CD4-positive, alpha-beta memory T cell (primary cell): Measurements from ENCODE around the gene TRMT2A. TPM values are rescaled to one million over a fixed set of nuclear protein-coding genes. Genes with fewer than 3 reads are reported as not detected.

Experiments used
- CTCF ChIA-PET: fragments of 350-600 bp; sonication (Branson Sonifier 250); formaldehyde crosslinking; loops from one replicate; lab custom pipeline; 2021; ENCODE audit warnings: inconsistent platforms; ENCODE audit not compliant: partially characterized antibody; lab: Charles Lee
- POLR2A ChIA-PET: fragments of 350-600 bp; sonication (Branson Sonifier 250); formaldehyde crosslinking; loops from one replicate; lab custom pipeline; 2021; ENCODE audit not compliant: partially characterized antibody; lab: Charles Lee
- DNase-seq, 5 donors: peaks; one replicate each; pipeline versions ENCODE4 v3.0.0 to v3.0.0-alpha.2; 2020 to 2022; ENCODE audit warnings: mixed read lengths in 1 of 5
- H3K27ac ChIP-seq: one replicate; pipeline ENCODE4 v1.7.0; 2013; ENCODE audit warnings: low read depth, low read length
- H3K27me3 ChIP-seq: 2 replicates; pipeline ENCODE4 v1.7.0; 2013; ENCODE audit warnings: mild to moderate bottlenecking, low read length, moderate library complexity; ENCODE audit not compliant: insufficient read depth
- H3K36me3 ChIP-seq: 2 replicates; pipeline ENCODE4 v1.7.0; 2013; ENCODE audit warnings: mild to moderate bottlenecking, low read length, moderate library complexity; ENCODE audit not compliant: insufficient read depth
- H3K4me1 ChIP-seq: 2 replicates; pipeline ENCODE4 v1.7.0; 2013; ENCODE audit warnings: mild to moderate bottlenecking, low read length, moderate library complexity; ENCODE audit not compliant: insufficient read depth
- H3K4me3 ChIP-seq, 2 donors: one replicate each; pipeline ENCODE4 v1.7.0; 2013; ENCODE audit warnings: low read length in 2 of 2, mild to moderate bottlenecking in 1 of 2
- H3K9me3 ChIP-seq, 2 donors: one replicate each; pipeline ENCODE4 v1.7.0; 2013; ENCODE audit warnings: low read length in 2 of 2, control low read depth in 1 of 2; ENCODE audit not compliant: control insufficient read depth in 1 of 2
- H3K27ac Mint-ChIP-seq, 7 donors: one replicate each; pipeline ENCODE4 v1.8.0; 2020 to 2021; ENCODE audit warnings: mixed read lengths in 7 of 7, mild to moderate bottlenecking in 6 of 7, inconsistent platforms in 3 of 7, moderate library complexity in 3 of 7
- H3K27me3 Mint-ChIP-seq, 2 donors: one replicate each; pipeline ENCODE4 v1.8.0; 2020 to 2021; ENCODE audit warnings: mixed read lengths in 2 of 2
- H3K36me3 Mint-ChIP-seq, 2 donors: one replicate each; pipeline ENCODE4 v1.8.0; 2020 to 2021; ENCODE audit warnings: mixed read lengths in 2 of 2, inconsistent platforms in 1 of 2, mild to moderate bottlenecking in 1 of 2
- H3K4me1 Mint-ChIP-seq, 4 donors: one replicate each; pipeline ENCODE4 v1.8.0; 2020 to 2021; ENCODE audit warnings: mixed read lengths in 4 of 4, mild to moderate bottlenecking in 1 of 4
- H3K4me3 Mint-ChIP-seq, 8 donors: one replicate each; pipeline ENCODE4 v1.8.0; 2020 to 2021; ENCODE audit warnings: mixed read lengths in 8 of 8, mild to moderate bottlenecking in 7 of 8, moderate library complexity in 6 of 8, inconsistent platforms in 3 of 8
- H3K9me3 Mint-ChIP-seq, 8 donors: one replicate each; pipeline ENCODE4 v1.8.0; 2020 to 2021; ENCODE audit warnings: mixed read lengths in 8 of 8, mild to moderate bottlenecking in 5 of 8, inconsistent platforms in 3 of 8, moderate library complexity in 1 of 8
- intact Hi-C: fragments of 100-400 bp; cut with micrococcal nuclease; formaldehyde crosslinking; loops from one replicate; pipeline ENCODE4 v1.15.1; 2023
- polyA plus RNA-seq, 2 donors: library from polyadenylated mRNA; unstranded; fragments of 300-500 nt; fragmentation: Illumina TruSeq; gene quantifications; one replicate each; pipeline ENCODE4 v1.2.3, GENCODE V29; 2021
- total RNA-seq, 2 experiments: library from RNA; stranded (reverse); gene quantifications; one replicate each; pipeline ENCODE4 v1.2.3, GENCODE V29; 2021

Gene TRMT2A
- total and polyA plus RNA-seq, 4 experiments from 2014 or later, result 28.0 to 126 (median 73.5) TPM

- peaks cover 54% of the 10 kb centered on the region for H3K36me3 ChIP-seq
- CTCF ChIA-PET, result no interaction called here
- POLR2A ChIA-PET, result no interaction called here
Observed at GRCh38 chr22:20112623-20113511, 4.2 kb downstream of the TRMT2A start.

DNA sequence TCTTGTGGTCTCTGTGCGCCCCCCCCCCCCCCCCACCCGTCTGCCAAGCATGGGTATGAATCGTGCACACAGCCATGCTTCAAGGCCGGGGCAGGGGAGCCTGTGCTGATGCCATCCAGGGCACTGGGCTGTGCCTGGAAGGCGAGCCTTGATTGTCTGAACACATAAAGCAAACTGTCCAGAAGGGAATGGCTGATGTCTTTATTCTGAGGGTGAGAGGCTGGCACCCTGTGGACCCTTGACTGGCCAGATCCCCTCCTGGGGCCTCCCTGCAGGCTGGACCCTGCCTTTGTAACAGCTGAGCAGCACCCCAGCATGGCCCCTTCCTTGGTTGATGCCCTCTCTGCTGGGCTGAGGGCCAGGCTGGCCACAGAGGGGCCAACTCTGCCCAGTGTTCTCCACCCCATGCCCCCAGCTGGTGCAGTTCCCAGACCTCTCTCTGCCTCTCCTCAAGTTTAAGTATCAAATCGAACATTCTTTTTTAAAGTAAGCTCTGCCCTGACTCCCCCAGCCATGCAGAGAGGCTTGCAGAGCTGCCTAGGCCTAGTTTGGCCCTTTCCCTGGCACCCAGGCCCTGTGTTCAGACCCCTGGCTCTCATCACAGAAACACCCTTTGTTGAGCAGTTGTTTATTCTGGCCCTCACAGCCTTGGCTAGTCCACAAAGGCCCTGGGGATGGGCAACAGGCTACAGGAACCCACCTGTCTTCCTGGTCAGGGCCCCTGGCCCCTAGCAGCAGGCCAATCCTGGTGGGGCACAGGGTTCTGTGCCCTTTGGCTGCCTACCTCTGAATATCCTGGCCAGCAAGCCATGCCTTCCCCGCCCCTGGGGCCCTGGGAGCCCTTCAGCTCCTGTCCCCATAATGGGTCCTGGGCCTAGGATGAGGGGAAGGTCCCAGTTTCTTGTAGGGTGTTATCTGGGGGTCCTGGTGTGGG lies 5.1 kb downstream of the TRMT2A start:
- no peaks in the 10 kb centered on the region for H3K27me3 Mint-ChIP-seq
- no peaks in the 10 kb centered on the region for H3K9me3 ChIP-seq
- H3K9me3 Mint-ChIP-seq, result no peaks in the 10 kb centered on the region
- H3K4me3 Mint-ChIP-seq, result no peak overlapping the region
- no peaks in the 10 kb centered on the region for H3K27me3 ChIP-seq
- peaks cover 10 to 53% of the 10 kb centered on the region in 2 donors for H3K36me3 Mint-ChIP-seq
- DNase-seq, result peak in 1 of 5 donors; percentile 5
- peaks cover 9 to 23% (median 12%) of the 10 kb centered on the region in 4 donors for H3K4me1 Mint-ChIP-seq
- peaks cover 63% of the 10 kb centered on the region for H3K36me3 ChIP-seq
- peaks cover 18% of the 10 kb centered on the region for H3K4me1 ChIP-seq
- no peak overlapping the region for H3K27ac ChIP-seq
- POLR2A ChIA-PET, result no interaction called here
- intact Hi-C loops, result no loop called here
- CTCF ChIA-PET, result no interaction called here
- peak overlapping the region in 3 of 7 donors; percentile 18 to 75 (median 50) for H3K27ac Mint-ChIP-seq
- no peak overlapping the region for H3K4me3 ChIP-seq

More at GRCh38 chr22:20112623-20113511, 4.2 kb downstream of the TRMT2A start:
- peak in 1 of 5 donors; percentile 24 for DNase-seq
- H3K4me3 ChIP-seq, result no peak overlapping the region
- Mint-ChIP-seq H3K9me3 (no peaks in the 10 kb centered on the region), H3K27ac (peak overlapping the region in 1 of 7 donors; percentile 75), H3K4me3 (no peak overlapping the region), H3K27me3 (no peaks in the 10 kb centered on the region), H3K36me3 (peaks cover 7 to 49% of the 10 kb centered on the region in 2 donors), H3K4me1 (peaks cover 9 to 23% (median 15%) of the 10 kb centered on the region in 4 donors)
- no peaks in the 10 kb centered on the region for H3K27me3 ChIP-seq
- no peak overlapping the region for H3K27ac ChIP-seq
- H3K4me1 ChIP-seq, result peaks cover 18% of the 10 kb centered on the region
- no peaks in the 10 kb centered on the region for H3K9me3 ChIP-seq
- intact Hi-C loops, result no loop called here

GRCh38 chr22:20111045-20111688 lies 5.9 kb downstream of the TRMT2A start:
- no peak overlapping the region for H3K27ac ChIP-seq
- peaks cover 71% of the 10 kb centered on the region for H3K36me3 ChIP-seq
- ChIA-PET CTCF (interaction anchor here (0.7 kb wide), 1 partner anchor 137 kb away, joined by 4 read pairs; no protein-coding TSS in a partner anchor), POLR2A (interaction anchor here (0.6 to 1.3 kb wide), 4 partner anchors 20 to 90 kb away, joined by 3 to 4 read pairs (median 3); partner anchors contain the start of gene TANGO2)
- H3K4me1 Mint-ChIP-seq, result peaks cover 5 to 18% (median 9%) of the 10 kb centered on the region in 4 donors
- intact Hi-C loops, result no loop called here
- no peaks in the 10 kb centered on the region for H3K9me3 Mint-ChIP-seq
- H3K4me1 ChIP-seq, result peaks cover 13% of the 10 kb centered on the region
- H3K4me3 Mint-ChIP-seq, result no peak overlapping the region
- peak; percentile 17 to 36 (median 24) for DNase-seq
- no peak overlapping the region for H3K4me3 ChIP-seq
- H3K9me3 ChIP-seq, result no peaks in the 10 kb centered on the region
- H3K27ac Mint-ChIP-seq, result peak overlapping the region; percentile 42 to 82 (median 69)
- no peaks in the 10 kb centered on the region for H3K27me3 Mint-ChIP-seq
- no peaks in the 10 kb centered on the region for H3K27me3 ChIP-seq
- H3K36me3 Mint-ChIP-seq, result peaks cover 10 to 53% of the 10 kb centered on the region in 2 donors

DNA sequence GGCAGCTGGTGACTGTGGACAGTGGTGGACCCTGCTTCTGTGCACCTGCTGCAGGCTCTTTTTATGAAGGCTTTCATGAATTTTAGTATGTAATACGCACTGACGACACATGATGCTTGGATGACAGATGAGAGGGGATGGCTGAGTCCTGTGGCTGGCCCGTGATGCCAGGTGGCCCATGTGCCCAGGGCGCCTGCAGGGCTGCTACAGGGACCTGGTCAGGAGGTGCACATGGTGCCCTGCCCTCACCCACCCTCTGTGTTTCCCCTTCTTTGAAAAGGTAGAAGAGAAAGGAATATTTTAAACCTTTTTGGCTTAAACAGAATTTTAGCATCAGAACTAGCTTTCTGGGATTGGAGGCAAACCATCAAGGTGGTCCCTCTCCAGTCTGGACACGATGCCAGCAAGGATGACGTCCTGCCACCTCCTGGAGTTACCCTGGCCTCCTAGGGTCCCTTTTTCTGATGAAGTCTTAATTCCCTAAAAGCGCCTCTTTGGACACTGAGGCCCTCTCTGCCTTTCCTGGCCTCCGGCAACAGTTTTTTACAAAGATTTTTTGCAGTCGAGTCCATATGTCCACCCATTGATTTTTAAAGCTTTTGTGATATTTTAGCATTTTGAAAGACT lies 6.6 kb downstream of the TRMT2A start:
- H3K4me3 Mint-ChIP-seq, result no peak overlapping the region
- H3K36me3 Mint-ChIP-seq, result peaks cover 10 to 57% of the 10 kb centered on the region in 2 donors
- ChIA-PET POLR2A (interaction anchor here (0.6 to 1.3 kb wide), 4 partner anchors 20 to 90 kb away, joined by 3 to 4 read pairs (median 3); partner anchors contain the start of gene TANGO2), CTCF (interaction anchor here (0.7 kb wide), 1 partner anchor 136 kb away, joined by 4 read pairs; no protein-coding TSS in a partner anchor)
- H3K27me3 Mint-ChIP-seq, result no peaks in the 10 kb centered on the region
- H3K27ac Mint-ChIP-seq, result peak overlapping the region in 4 of 7 donors; percentile 46 to 72 (median 60)
- Histone ChIP-seq H3K27me3 (no peaks in the 10 kb centered on the region), H3K9me3 (no peaks in the 10 kb centered on the region), H3K36me3 (peaks cover 73% of the 10 kb centered on the region), H3K27ac (no peak overlapping the region), H3K4me3 (no peak overlapping the region), H3K4me1 (peaks cover 6% of the 10 kb centered on the region)
- DNase-seq, result peak in 1 of 5 donors; percentile 16
- H3K9me3 Mint-ChIP-seq, result no peaks in the 10 kb centered on the region
- intact Hi-C loops, result no loop called here
- H3K4me1 Mint-ChIP-seq, result peaks cover 5 to 11% (median 9%) of the 10 kb centered on the region in 4 donors

DNA sequence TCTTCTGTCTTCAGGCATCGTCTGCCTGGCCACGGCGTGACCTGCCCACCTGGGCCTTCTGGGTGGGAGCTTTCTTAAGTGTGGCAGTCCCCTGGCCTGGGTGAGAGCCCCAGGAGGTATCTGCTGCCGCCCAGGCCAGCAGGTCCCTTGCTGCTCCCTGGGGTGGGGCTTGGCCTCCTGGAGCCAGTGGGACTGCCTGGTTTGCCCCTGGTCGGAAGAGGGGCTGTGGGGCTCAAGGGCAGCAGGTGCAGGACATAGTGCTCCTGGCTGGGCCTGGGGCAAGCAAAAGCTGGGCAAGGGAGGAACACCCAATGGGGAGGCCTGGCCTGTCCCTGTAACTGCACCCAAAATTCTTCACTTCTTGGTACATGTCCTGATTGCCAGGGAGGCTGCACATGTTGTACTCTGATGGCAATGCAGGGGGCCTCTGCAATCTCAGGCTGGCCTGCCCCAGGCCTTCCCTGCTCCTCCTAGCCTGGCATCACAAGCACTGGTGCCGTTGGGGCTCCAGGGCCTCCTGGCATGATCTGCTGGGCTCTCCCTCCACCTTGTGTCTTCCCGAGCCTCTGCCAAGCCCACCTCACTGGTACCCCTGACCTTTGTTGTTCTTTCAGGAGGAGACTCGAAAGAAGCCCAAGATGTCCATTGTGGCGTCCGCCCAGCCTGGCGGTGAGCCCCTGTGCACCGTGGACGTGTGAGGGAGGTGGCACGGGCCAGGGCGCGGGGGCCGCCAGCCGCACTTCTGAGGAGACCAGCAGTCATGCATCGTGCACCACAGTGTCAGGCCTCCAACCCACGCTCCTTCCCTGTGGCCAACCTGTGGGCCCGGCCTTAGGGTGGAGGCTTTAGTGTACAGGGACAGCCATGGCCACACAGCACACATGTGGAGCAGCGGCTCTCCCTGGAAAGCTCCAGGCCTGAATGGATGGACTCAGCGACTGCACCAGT lies 7.3 kb downstream of the TRMT2A start:
- intact Hi-C loops, result no loop called here
- Histone ChIP-seq H3K4me3 (no peak overlapping the region), H3K27me3 (no peaks in the 10 kb centered on the region), H3K9me3 (no peaks in the 10 kb centered on the region), H3K36me3 (peaks cover 73% of the 10 kb centered on the region), H3K4me1 (peaks cover 3% of the 10 kb centered on the region), H3K27ac (no peak overlapping the region)
- Mint-ChIP-seq H3K9me3 (no peaks in the 10 kb centered on the region), H3K27ac (peak overlapping the region in 1 of 7 donors; percentile 22), H3K27me3 (no peaks in the 10 kb centered on the region), H3K4me1 (peaks cover 0 to 8% (median 5%) of the 10 kb centered on the region in 4 donors), H3K36me3 (peaks cover 6 to 58% of the 10 kb centered on the region in 2 donors), H3K4me3 (no peak overlapping the region)
- DNase-seq, result peak in 1 of 5 donors; percentile 22
- POLR2A ChIA-PET, result interaction anchor here (1.0 to 1.3 kb wide), 3 partner anchors 19 to 33 kb away, joined by 3 to 4 read pairs (median 3); no protein-coding TSS in a partner anchor
- CTCF ChIA-PET, result no interaction called here
